Glutamatergic neuron (in vitro differentiated cells): ENCODE data around the gene FEZ2. TPM values are rescaled to one million over a fixed set of nuclear protein-coding genes. Genes with fewer than 3 reads are reported as not detected.

Experiments
- DNase-seq: peaks from one replicate; pipeline ENCODE4 v3.0.0; 2022
- H3K27ac Mint-ChIP-seq: one replicate; pipeline ENCODE4 v1.8.0; 2020; ENCODE audit warnings: mild to moderate bottlenecking, mixed read lengths, inconsistent platforms; ENCODE audit not compliant: unreplicated experiment
- H3K27me3 Mint-ChIP-seq: one replicate; pipeline ENCODE4 v1.8.0; 2020; ENCODE audit warnings: mild to moderate bottlenecking, moderate library complexity, mixed read lengths, inconsistent platforms; ENCODE audit not compliant: unreplicated experiment
- H3K36me3 Mint-ChIP-seq: one replicate; pipeline ENCODE4 v1.8.0; 2020; ENCODE audit warnings: mild to moderate bottlenecking, mixed read lengths, inconsistent platforms; ENCODE audit not compliant: unreplicated experiment
- H3K4me1 Mint-ChIP-seq: one replicate; pipeline ENCODE4 v1.8.0; 2020; ENCODE audit warnings: mild to moderate bottlenecking, low read depth, mixed read lengths, inconsistent platforms; ENCODE audit not compliant: unreplicated experiment
- H3K4me3 Mint-ChIP-seq: one replicate; pipeline ENCODE4 v1.8.0; 2020; ENCODE audit warnings: mild to moderate bottlenecking, mixed read lengths, inconsistent platforms; ENCODE audit not compliant: unreplicated experiment
- H3K9me3 Mint-ChIP-seq: one replicate; pipeline ENCODE4 v1.8.0; 2020; ENCODE audit warnings: mild to moderate bottlenecking, moderate library complexity, mixed read lengths, inconsistent platforms; ENCODE audit not compliant: unreplicated experiment
- CTCF ChIP-seq: fragments of 200-600 bp; sonication (generic); IDR thresholded peaks from one replicate; pipeline ENCODE4 v1.5.0; 2021; ENCODE audit not compliant: partially characterized antibody, unreplicated experiment
- total RNA-seq: library from RNA; stranded (reverse); fragmentation: NEBNext Ultra II Directional; extraction: Animal tissue kit (Norgen Biotek cat#: 25700); gene quantifications from one replicate; pipeline ENCODE4 v1.2.1, GENCODE V29; 2021; ENCODE audit not compliant: unreplicated experiment

FEZ2 gene
- total RNA-seq, 1 donor from 2014 or later, result 47.3 TPM

- TF ChIP-seq CTCF, result no peak
- no peak for DNase-seq
- Mint-ChIP-seq H3K9me3 (peaks cover 3% of the 10 kb centered on the region), H3K4me3 (no peak overlapping the region), H3K27me3 (peaks cover 2% of the 10 kb centered on the region), H3K27ac (no peak overlapping the region), H3K36me3 (no peaks in the 10 kb centered on the region), H3K4me1 (no peaks in the 10 kb centered on the region)
Measured at GRCh38 chr2:36539631-36540030, 58.3 kb downstream of the FEZ2 start.

- H3K27me3 Mint-ChIP-seq, result peaks cover 2% of the 10 kb centered on the region
- no peak for TF ChIP-seq CTCF
- no peaks in the 10 kb centered on the region for H3K36me3 Mint-ChIP-seq
- H3K27ac Mint-ChIP-seq, result no peak overlapping the region
- H3K4me3 Mint-ChIP-seq, result no peak overlapping the region
- DNase-seq, result no peak
- H3K9me3 Mint-ChIP-seq, result peaks cover 3% of the 10 kb centered on the region
- no peaks in the 10 kb centered on the region for H3K4me1 Mint-ChIP-seq
Measured at GRCh38 chr2:36538335-36538734, 59.6 kb downstream of the FEZ2 start.

GRCh38 chr2:36536776-36537175 is 61.2 kb downstream of the FEZ2 start:
- TF ChIP-seq CTCF, result no peak
- no peak for DNase-seq
- no peak overlapping the region for H3K4me3 Mint-ChIP-seq
- H3K36me3 Mint-ChIP-seq, result no peaks in the 10 kb centered on the region
- peaks cover 2% of the 10 kb centered on the region for H3K27me3 Mint-ChIP-seq
- H3K4me1 Mint-ChIP-seq, result no peaks in the 10 kb centered on the region
- H3K9me3 Mint-ChIP-seq, result peaks cover 3% of the 10 kb centered on the region
- H3K27ac Mint-ChIP-seq, result no peak overlapping the region

GRCh38 chr2:36535099-36535498 is 62.9 kb downstream of the FEZ2 start:
- Mint-ChIP-seq H3K4me3 (no peak overlapping the region), H3K9me3 (no peaks in the 10 kb centered on the region), H3K27me3 (peaks cover 2% of the 10 kb centered on the region), H3K4me1 (no peaks in the 10 kb centered on the region), H3K27ac (no peak overlapping the region), H3K36me3 (no peaks in the 10 kb centered on the region)
- TF ChIP-seq CTCF, result no peak
- no peak for DNase-seq

- no peak for TF ChIP-seq CTCF
- no peak overlapping the region for H3K27ac Mint-ChIP-seq
- H3K4me1 Mint-ChIP-seq, result no peaks in the 10 kb centered on the region
Measured at GRCh38 chr2:36534275-36534799, 63.6 kb downstream of the FEZ2 start.

More at GRCh38 chr2:36534275-36534799, 63.6 kb downstream of the FEZ2 start:
- DNase-seq, result no peak
- Mint-ChIP-seq H3K36me3 (no peaks in the 10 kb centered on the region), H3K27me3 (peaks cover 2% of the 10 kb centered on the region), H3K4me3 (no peak overlapping the region), H3K9me3 (no peaks in the 10 kb centered on the region)
